Motor neuron (in vitro differentiated cells): ENCODE measurements around the gene HOMER1. TPM values are rescaled to one million over a fixed set of nuclear protein-coding genes. Genes with fewer than 3 reads are reported as not detected.
A peak's percentile ranks its signal among the peaks of the same experiment; 100 is the strongest.

Source experiments
- ATAC-seq, 8 experiments: fragments of 200-7000 bp; cut with Tn5 transposase; replicated peaks in 6 of 8; 2 replicates each; pipeline ENCODE4 v1.8.0; 2021; ENCODE audit warnings: mild to moderate bottlenecking in 8 of 8, moderate library complexity in 8 of 8
- H3K27ac ChIP-seq, 2 donors: fragments of 250-450 bp; sonication (Bioruptor Pico); 2 replicates each; pipeline ENCODE4 v1.9.0; 2021; ENCODE audit warnings: antibody characterized with exemption in 2 of 2, mild to moderate bottlenecking in 2 of 2, moderate library complexity in 1 of 2
- H3K4me1 ChIP-seq, 2 donors: fragments of 250-450 bp; sonication (Bioruptor Pico); replicated peaks in 1 of 2; 2 replicates each; pipeline ENCODE4 v1.6.1; 2021; ENCODE audit warnings: antibody characterized with exemption in 2 of 2, mild to moderate bottlenecking in 2 of 2, moderate library complexity in 1 of 2
- H3K4me3 ChIP-seq, 5 donors: fragments of 250-450 bp; sonication (Bioruptor Pico); 2 replicates each; pipeline ENCODE4 v1.9.0; 2021; ENCODE audit warnings: antibody characterized with exemption in 5 of 5, mild to moderate bottlenecking in 5 of 5, moderate library complexity in 4 of 5
- WGBS, 10 experiments: fragments of 450-650 bp; shearing (Covaris generic); methylation state at CpG; one replicate each; pipeline ENCODE4 v1.0.0; 2022; 5-methylcytosine and 5-hydroxymethylcytosine counted together
- in situ Hi-C, 9 experiments: fragments of 400-800 bp; cut with MboI; loops; one replicate each; pipeline ENCODE4 v1.15.0; 2021; ENCODE audit warnings: low sequenced_read_pairs in 9 of 9, low pct_unique_long_range_greater_than_20kb in 2 of 9; ENCODE audit not compliant: unreplicated experiment in 9 of 9
- total RNA-seq, 8 experiments: library from RNA; unstranded; fragments of 300-600 nt; gene quantifications; 2 replicates each; pipeline versions ENCODE4 v1.2.3 to v1.2.4, GENCODE V29; 2022

The HOMER1 gene
- total RNA-seq, 8 experiments from 2014 or later, result 5.5 to 43.3 (median 21.0) TPM

GRCh38 chr5:79420248-79420647 lies 93.7 kb downstream of the HOMER1 start:
- H3K4me1 ChIP-seq, result no peaks in the 10 kb centered on the region
- ATAC-seq, result no peak
- in situ Hi-C loops, result no loop called here
- H3K4me3 ChIP-seq, result no peak overlapping the region
- WGBS, 10 experiments, result 50 to 100% (median 89%) methylated on average over 1 to 3 of the region's 3 CpGs
- no peak overlapping the region for H3K27ac ChIP-seq

DNA sequence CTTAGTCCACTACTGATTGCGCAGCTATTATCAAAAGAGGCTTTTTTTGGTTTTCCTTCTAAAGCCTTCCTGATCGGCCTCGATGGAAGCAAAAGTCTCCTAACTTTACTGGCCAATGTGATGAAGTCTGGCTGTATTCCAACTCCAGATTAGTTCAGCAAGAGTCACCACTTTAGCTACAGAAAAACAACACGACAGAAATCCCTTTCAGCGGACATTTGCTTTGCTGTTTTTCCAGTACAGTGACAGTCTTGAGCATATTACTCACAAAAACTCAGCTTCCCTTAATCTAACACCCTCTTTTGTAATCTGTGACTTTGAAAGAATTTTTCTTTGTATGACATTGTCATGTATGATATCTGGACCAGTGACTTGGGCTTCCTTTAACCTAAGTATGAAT lies 95.7 kb downstream of the HOMER1 start:
- in situ Hi-C loops, result no loop called here
- Histone ChIP-seq H3K27ac (no peak overlapping the region), H3K4me3 (no peak overlapping the region), H3K4me1 (no peaks in the 10 kb centered on the region)
- 9 to 100% (median 85%) methylated on average over 3 to 5 of the region's 5 CpGs for WGBS, 10 experiments
- peak in 1 of 8 experiments; percentile 47 for ATAC-seq

DNA sequence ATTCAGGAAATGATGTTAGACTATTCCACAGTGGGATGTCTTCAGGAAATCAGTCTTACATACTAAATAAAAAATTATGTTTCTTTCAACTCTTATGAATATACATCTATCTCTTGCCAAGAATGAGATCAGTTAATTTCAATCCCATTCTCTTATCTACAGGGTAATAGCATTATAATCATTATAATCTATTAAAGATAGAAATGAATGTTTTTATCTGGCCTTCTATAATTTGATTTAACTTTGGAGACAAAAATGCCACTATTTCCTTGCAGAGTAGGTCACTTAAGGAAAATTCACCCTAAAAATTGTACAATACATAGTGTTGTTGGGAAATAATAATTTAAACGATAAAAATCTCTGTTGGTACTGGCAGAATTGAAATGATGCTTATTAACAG lies 96.4 kb downstream of the HOMER1 start:
- 80 to 100% (median 100%) methylated on average over 1 of the region's 1 CpG; no CpG with 5 or more reads in 2 of the 10 experiments for WGBS, 10 experiments
- in situ Hi-C loops, result no loop called here
- no peaks in the 10 kb centered on the region for H3K4me1 ChIP-seq

DNA sequence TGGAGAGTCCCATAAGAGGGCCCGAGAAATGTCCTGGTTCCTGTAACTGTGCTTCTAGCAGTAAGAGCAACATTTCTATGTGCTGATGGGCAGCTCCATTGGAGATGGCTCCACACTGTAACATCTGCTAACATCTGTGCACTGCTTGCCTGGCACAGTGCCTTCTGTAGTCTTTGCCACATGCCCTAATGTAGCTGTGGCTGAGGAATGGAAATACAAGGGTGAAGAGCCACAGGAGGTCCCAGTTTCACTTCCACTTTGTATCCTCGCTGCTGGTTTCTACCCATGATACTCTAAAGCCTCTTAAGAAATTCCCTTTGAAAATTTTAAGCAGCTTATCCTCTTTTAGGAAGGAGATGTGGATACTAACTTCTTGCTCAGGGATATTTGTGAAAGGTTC lies 97.4 kb downstream of the HOMER1 start:
- H3K4me1 ChIP-seq, result no peaks in the 10 kb centered on the region
- H3K4me3 ChIP-seq, result no peak overlapping the region
- peak in 2 of 8 experiments; percentile 24 to 25 for ATAC-seq
- WGBS, 10 experiments, result 17 to 100% (median 82%) methylated on average over 1 to 2 of the region's 2 CpGs; no CpG with 5 or more reads in 2 of the 10 experiments
- no peak overlapping the region for H3K27ac ChIP-seq
- in situ Hi-C loops, result no loop called here

More for the DNA sequence above, 96.4 kb downstream of the HOMER1 start:
- ATAC-seq, result no peak
- H3K4me3 ChIP-seq, result no peak overlapping the region
- H3K27ac ChIP-seq, result no peak overlapping the region

GRCh38 chr5:79413112-79413511 lies 100.8 kb downstream of the HOMER1 start:
- ATAC-seq, result no peak

GRCh38 chr5:79408028-79408427 lies 105.9 kb downstream of the HOMER1 start:
- in situ Hi-C loops, result no loop called here
- Histone ChIP-seq H3K27ac (no peak overlapping the region), H3K4me3 (no peak overlapping the region), H3K4me1 (no peaks in the 10 kb centered on the region)
- ATAC-seq, result peak in 2 of 8 experiments; percentile 61 to 74

More at GRCh38 chr5:79413112-79413511, 100.8 kb downstream of the HOMER1 start:
- Histone ChIP-seq H3K4me1 (no peaks in the 10 kb centered on the region), H3K27ac (no peak overlapping the region), H3K4me3 (no peak overlapping the region)
- in situ Hi-C loops, result no loop called here

GRCh38 chr5:79407591-79407990 lies 106.3 kb downstream of the HOMER1 start:
- Histone ChIP-seq H3K4me1 (no peaks in the 10 kb centered on the region), H3K4me3 (no peak overlapping the region), H3K27ac (no peak overlapping the region)
- 50 to 100% (median 94%) methylated on average over 1 of the region's 1 CpG; no CpG with 5 or more reads in 1 of the 10 experiments for WGBS, 10 experiments
- ATAC-seq, result no peak
- in situ Hi-C loops, result no loop called here

DNA sequence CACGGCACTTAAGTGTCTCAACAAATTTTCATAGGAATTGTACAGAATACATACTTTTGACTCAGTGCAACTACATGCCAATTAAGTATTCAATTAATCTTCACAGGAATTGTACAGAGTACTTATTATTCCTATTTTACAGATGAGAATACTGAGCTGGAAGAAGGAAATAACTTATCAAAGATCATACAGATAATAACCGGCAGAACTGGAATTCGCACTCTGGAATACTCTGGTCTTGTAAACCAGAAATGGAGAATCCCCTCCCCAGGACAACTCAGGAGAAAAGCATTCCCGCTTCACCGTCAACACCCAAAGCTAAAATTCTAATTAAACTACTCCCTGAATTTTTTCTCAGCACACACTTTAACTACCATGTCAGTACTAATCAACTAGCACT lies 112.7 kb downstream of the HOMER1 start:
- Histone ChIP-seq H3K4me1 (no peaks in the 10 kb centered on the region), H3K27ac (no peak overlapping the region), H3K4me3 (no peak overlapping the region)
- ATAC-seq, result no peak
- 60 to 100% (median 86%) methylated on average over 1 to 5 of the region's 5 CpGs; no CpG with 5 or more reads in 1 of the 10 experiments for WGBS, 10 experiments
- in situ Hi-C loops, result no loop called here

- 86 to 100% (median 100%) methylated on average over 1 of the region's 1 CpG; no CpG with 5 or more reads in 5 of the 10 experiments for whole genome bisulfite sequencing, 10 experiments
- H3K4me3 ChIP-seq, result no peak overlapping the region
- ATAC-seq, result no peak
- no peak overlapping the region for H3K27ac ChIP-seq
- no peaks in the 10 kb centered on the region for H3K4me1 ChIP-seq
- in situ Hi-C loops, result no loop called here
Measured at GRCh38 chr5:79399046-79399445, 114.9 kb downstream of the HOMER1 start.

DNA sequence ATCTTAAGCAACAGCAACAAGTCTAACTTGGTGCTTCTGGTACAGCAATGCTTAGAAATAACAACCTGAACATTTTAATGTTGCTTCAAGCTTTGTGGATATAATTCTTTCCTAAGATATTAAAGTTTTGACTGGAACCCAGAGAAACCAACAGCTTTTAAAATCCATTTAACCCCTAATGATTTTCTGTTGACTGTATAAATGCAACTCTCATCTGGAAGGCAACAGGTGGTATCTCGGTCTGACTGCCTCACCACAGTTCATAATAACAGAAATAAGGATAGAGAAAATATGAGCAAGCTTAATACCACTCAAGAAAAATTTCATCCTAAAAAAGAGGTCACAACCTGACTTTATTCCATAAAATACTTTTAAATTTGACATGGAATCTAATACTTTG lies 116.9 kb downstream of the HOMER1 start:
- 78 to 100% (median 100%) methylated on average over 1 of the region's 1 CpG for WGBS, 10 experiments
- in situ Hi-C loops, result no loop called here
- Histone ChIP-seq H3K4me3 (no peak overlapping the region), H3K27ac (no peak overlapping the region), H3K4me1 (no peaks in the 10 kb centered on the region)
- no peak for ATAC-seq

DNA sequence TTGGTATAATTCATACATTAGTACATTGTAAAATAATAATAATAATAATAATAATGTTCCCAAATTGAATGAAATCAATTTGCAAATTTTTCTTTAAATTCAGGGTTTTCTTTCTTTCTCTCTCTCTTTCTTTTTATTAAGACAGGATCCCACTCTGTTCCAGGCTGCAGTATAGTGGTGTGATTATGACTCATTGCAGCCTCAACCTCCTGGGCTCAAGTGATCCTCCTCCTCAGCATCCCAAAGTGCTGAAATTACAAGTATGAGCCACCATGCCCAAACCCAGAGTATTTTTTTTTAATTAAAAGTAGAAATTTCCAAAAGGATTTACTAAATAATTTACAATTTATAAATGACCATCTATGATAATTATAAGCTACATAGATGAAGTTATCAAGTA lies 117.7 kb downstream of the HOMER1 start:
- Histone ChIP-seq H3K4me1 (no peaks in the 10 kb centered on the region), H3K27ac (no peak overlapping the region), H3K4me3 (no peak overlapping the region)
- in situ Hi-C loops, result no loop called here
- ATAC-seq, result no peak

- Histone ChIP-seq H3K4me3 (no peak overlapping the region), H3K27ac (no peak overlapping the region), H3K4me1 (no peaks in the 10 kb centered on the region)
- ATAC-seq, result no peak
- WGBS, 10 experiments, result 42 to 100% (median 84%) methylated on average over 1 to 3 of the region's 3 CpGs; no CpG with 5 or more reads in 1 of the 10 experiments
- in situ Hi-C loops, result no loop called here
Measured at GRCh38 chr5:79395296-79395695, 118.6 kb downstream of the HOMER1 start.

DNA sequence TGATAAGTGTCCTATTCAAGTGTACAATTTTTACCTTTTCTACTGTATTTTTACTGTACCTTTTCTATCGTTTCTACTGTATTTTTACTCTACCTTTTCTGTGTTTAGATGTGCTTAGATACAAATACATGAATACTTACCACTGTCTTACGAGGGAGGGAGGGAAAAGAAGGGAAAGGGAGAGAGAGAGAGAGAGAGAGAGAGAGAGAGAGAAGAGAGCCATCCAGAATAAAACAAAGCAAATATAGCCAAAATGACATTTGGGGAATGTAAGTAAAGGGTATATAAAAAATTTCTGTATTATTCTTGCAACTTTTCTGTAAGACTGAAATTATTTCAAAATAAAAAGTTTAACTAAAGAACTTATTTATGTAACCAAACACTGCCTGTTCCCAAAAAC lies 121.2 kb downstream of the HOMER1 start:
- no peak overlapping the region for H3K27ac ChIP-seq
- whole genome bisulfite sequencing, 10 experiments, result 46 to 100% (median 85%) methylated on average over 1 to 2 of the region's 2 CpGs; no CpG with 5 or more reads in 1 of the 10 experiments
- no peaks in the 10 kb centered on the region for H3K4me1 ChIP-seq
- no peak for ATAC-seq
- in situ Hi-C loops, result no loop called here
- no peak overlapping the region for H3K4me3 ChIP-seq

GRCh38 chr5:79386679-79387078 lies 127.3 kb downstream of the HOMER1 start:
- no peak for ATAC-seq
- H3K27ac ChIP-seq, result no peak overlapping the region
- 75 to 100% (median 100%) methylated on average over 1 of the region's 1 CpG; no CpG with 5 or more reads in 1 of the 10 experiments for WGBS, 10 experiments
- in situ Hi-C loops, result no loop called here
- no peak overlapping the region for H3K4me3 ChIP-seq
- H3K4me1 ChIP-seq, result no peaks in the 10 kb centered on the region
